HepG2 (cell line): ENCODE measurements around the gene ISY1. TPM values are rescaled to one million over a fixed set of nuclear protein-coding genes. Genes with fewer than 3 reads are reported as not detected.

ENCODE experiments used
- BCL6 ChIP-seq: IDR thresholded peaks from 2 replicates; pipeline ENCODE4 v1.6.1; 2016; ENCODE audit warnings: missing genetic modification reagents, missing compliant biosample characterization
- DR1 ChIP-seq: sonication (generic); formaldehyde crosslinking; IDR thresholded peaks from 2 replicates; pipeline ENCODE4 v1.8.0; 2021; ENCODE audit warnings: mild to moderate bottlenecking, missing genetic modification reagents, inconsistent platforms
- ELF3 ChIP-seq: IDR thresholded peaks from 2 replicates; pipeline ENCODE4 v1.6.1; 2016; ENCODE audit warnings: missing genetic modification reagents, missing compliant biosample characterization
- KLF12 ChIP-seq: sonication (generic); formaldehyde crosslinking; IDR thresholded peaks from 2 replicates; pipeline ENCODE4 v1.4.0; 2020; ENCODE audit warnings: missing genetic modification reagents, borderline replicate concordance
- MATR3 ChIP-seq: sonication (generic); formaldehyde crosslinking; IDR thresholded peaks from 2 replicates; pipeline ENCODE4 v1.4.0; 2020; ENCODE audit warnings: missing genetic modification reagents
- RARA ChIP-seq: IDR thresholded peaks from 2 replicates; pipeline ENCODE4 v1.6.1; 2016; ENCODE audit warnings: missing genetic modification reagents, missing compliant biosample characterization
- SOX13 ChIP-seq, 3 experiments: fragments of 450-650 bp in 1 of 3; sonication (generic) in 1 of 3; formaldehyde crosslinking in 1 of 3; IDR thresholded peaks in 2 of 3; conservative IDR thresholded peaks in 1 of 3; 2 replicates each; pipeline versions ENCODE4 v1.5.0 to v1.6.1; 2016 to 2020; ENCODE audit warnings: antibody characterized with exemption in 1 of 3, mild to moderate bottlenecking in 1 of 3, missing compliant biosample characterization in 1 of 3, missing genetic modification reagents in 1 of 3, moderate library complexity in 1 of 3
- ZFP36 ChIP-seq: fragments of 150-350 bp; IDR thresholded peaks from 2 replicates; pipeline ENCODE4 v1.6.1; 2018; ENCODE audit warnings: borderline replicate concordance, low read length, low read depth; ENCODE audit not compliant: partially characterized antibody
- ZNF251 ChIP-seq: sonication (generic); formaldehyde crosslinking; IDR thresholded peaks from 2 replicates; pipeline ENCODE4 v1.9.0; 2021; ENCODE audit warnings: mild to moderate bottlenecking, missing genetic modification reagents
- ZSCAN12 ChIP-seq: sonication (generic); formaldehyde crosslinking; IDR thresholded peaks from 2 replicates; pipeline ENCODE4 v1.9.0; 2021; ENCODE audit warnings: mild to moderate bottlenecking, missing genetic modification reagents
- polyA plus RNA-seq, 8 experiments: library from polyadenylated mRNA; depleted of rRNA in 3 of 8; stranded (reverse) in 7 of 8; unstranded in 1 of 8; fragments of >200 nt; fragmentation: Illumina TruSeq in 4 of 8; extraction: Trizol in 4 of 8; gene quantifications; 2 replicates each; pipeline versions ENCODE4 v1.2.1 to v1.2.3, GENCODE V29; 2011 to 2016; ENCODE audit warnings: low read depth in 4 of 8, missing spikeins in 1 of 8, mixed read lengths in 1 of 8; ENCODE audit not compliant: insufficient read depth in 1 of 8
- total RNA-seq, 5 experiments: library from RNA; depleted of rRNA; stranded (reverse); fragments of >200 nt; fragmentation: Illumina TruSeq; extraction: Trizol; gene quantifications; 2 replicates each; pipeline ENCODE4 v1.2.3, GENCODE V29; 2016; ENCODE audit warnings: low read depth in 1 of 5
- TF ChIP-seq, protein P1 (sequence below), 2 experiments: sonication (generic) in 1 of 2; formaldehyde crosslinking in 1 of 2; IDR thresholded peaks; 2 replicates each; pipeline versions ENCODE4 v1.5.1 to v1.6.1; 2011 to 2020; ENCODE audit warnings: borderline replicate concordance in 1 of 2, low read depth in 1 of 2, low read length in 1 of 2, mild to moderate bottlenecking in 1 of 2, missing genetic modification reagents in 1 of 2, moderate library complexity in 1 of 2
- TF ChIP-seq, protein P2 (sequence below): sonication (generic); formaldehyde crosslinking; IDR thresholded peaks from 2 replicates; pipeline ENCODE4 v1.5.0; 2020; ENCODE audit warnings: missing genetic modification reagents, mild to moderate bottlenecking, borderline replicate concordance
- TF ChIP-seq, protein P3 (sequence below): sonication (generic); formaldehyde crosslinking; IDR thresholded peaks from one replicate; pipeline ENCODE4 v1.5.1; 2020; ENCODE audit warnings: mild to moderate bottlenecking, missing genetic modification reagents; ENCODE audit errors: not compliant biosample characterization

The ISY1 gene
- total and polyA plus RNA-seq, 2 of the 13 experiments (the other 11 are each of a cell fraction or from before 2014, with no cell fraction given), result 21.0 to 39.1 TPM

DNA sequence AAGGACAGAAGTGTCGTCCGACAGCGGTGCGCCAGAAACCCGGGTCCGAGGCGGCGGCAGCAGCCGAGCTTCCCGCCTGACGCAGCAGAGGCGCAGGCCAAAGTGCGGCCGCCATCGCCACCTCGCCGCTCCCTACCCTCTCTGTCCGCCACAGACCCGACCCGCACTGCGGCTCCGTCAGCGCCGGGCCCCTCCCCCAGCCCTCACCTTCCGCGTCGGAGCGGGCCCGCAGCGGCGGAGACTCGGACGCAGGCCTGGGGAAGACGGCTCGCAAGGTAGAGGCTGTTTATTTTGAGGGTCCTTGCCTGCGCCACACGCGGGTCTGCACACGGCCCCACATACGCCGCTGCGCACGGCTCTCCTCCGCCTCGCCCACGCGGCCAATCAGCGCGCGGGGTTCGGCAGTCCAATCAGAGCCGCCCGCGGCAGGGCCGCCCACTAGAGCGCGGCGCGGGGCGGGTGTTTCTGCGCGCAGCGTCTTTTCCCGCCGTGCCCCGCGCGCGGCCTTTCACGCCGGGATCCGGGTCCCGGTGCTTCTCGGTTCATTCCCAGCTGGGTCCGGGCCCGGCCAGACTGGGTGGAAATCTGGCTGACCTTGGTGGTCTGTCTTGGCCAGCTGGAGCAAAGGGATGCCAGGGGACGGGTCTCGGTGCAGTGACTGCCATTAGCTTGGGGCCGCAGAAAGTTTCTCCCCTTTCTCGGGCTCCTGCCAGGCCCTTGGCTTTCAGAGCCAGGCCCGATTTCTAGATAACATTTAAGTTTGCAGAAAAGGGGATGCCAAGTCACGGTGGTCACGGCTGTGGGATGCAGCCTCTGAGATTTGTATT is 22.9 kb upstream of the ISY1 start, which contains the start of gene CNBP (continued):
- TF ChIP-seq, protein P1, sequence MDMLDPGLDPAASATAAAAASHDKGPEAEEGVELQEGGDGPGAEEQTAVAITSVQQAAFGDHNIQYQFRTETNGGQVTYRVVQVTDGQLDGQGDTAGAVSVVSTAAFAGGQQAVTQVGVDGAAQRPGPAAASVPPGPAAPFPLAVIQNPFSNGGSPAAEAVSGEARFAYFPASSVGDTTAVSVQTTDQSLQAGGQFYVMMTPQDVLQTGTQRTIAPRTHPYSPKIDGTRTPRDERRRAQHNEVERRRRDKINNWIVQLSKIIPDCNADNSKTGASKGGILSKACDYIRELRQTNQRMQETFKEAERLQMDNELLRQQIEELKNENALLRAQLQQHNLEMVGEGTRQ (IDR thresholded peaks at IDR 0.05; ENCODE audit: low read depth, low read length), result no peak
- TF ChIP-seq, protein P1 (CRISPR knock-in tag; IDR thresholded peaks at IDR 0.05; ENCODE audit: borderline replicate concordance), result peak; percentile 52; the same call in 1 of the 2 replicates
- TF ChIP-seq ZSCAN12 (CRISPR knock-in tag) (peak; percentile 90; the same call in 1 of the 2 replicates), MATR3 (no peak), BCL6 (CRISPR knock-in tag) (no peak), ZNF251 (CRISPR knock-in tag) (no peak), RARA (no peak; the same call in 1 of the 2 replicates), SOX13 (IDR thresholded peaks at IDR 0.05) (no peak), SOX13 (CRISPR knock-in tag; conservative IDR thresholded peaks at IDR 0.05 in 1 of 2, IDR thresholded peaks at IDR 0.05 in 1 of 2) (peak in 1 of 2 experiments; percentile 31; a peak in 1 of 4 replicates), ELF3 (0 out of 2 replicates have a peak, but pooled peaks have one; percentile 54), ZFP36 (no peak), KLF12 (CRISPR knock-in tag) (no peak; the same call in 1 of the 2 replicates), DR1 (CRISPR knock-in tag) (peak; percentile 80)
- TF ChIP-seq, protein P2, sequence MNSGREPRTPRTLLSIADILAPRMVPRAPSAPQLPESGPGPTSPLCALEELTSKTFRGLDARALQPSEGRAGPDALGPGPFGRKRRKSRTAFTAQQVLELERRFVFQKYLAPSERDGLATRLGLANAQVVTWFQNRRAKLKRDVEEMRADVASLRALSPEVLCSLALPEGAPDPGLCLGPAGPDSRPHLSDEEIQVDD (CRISPR knock-in tag), result no peak
- TF ChIP-seq, protein P3, sequence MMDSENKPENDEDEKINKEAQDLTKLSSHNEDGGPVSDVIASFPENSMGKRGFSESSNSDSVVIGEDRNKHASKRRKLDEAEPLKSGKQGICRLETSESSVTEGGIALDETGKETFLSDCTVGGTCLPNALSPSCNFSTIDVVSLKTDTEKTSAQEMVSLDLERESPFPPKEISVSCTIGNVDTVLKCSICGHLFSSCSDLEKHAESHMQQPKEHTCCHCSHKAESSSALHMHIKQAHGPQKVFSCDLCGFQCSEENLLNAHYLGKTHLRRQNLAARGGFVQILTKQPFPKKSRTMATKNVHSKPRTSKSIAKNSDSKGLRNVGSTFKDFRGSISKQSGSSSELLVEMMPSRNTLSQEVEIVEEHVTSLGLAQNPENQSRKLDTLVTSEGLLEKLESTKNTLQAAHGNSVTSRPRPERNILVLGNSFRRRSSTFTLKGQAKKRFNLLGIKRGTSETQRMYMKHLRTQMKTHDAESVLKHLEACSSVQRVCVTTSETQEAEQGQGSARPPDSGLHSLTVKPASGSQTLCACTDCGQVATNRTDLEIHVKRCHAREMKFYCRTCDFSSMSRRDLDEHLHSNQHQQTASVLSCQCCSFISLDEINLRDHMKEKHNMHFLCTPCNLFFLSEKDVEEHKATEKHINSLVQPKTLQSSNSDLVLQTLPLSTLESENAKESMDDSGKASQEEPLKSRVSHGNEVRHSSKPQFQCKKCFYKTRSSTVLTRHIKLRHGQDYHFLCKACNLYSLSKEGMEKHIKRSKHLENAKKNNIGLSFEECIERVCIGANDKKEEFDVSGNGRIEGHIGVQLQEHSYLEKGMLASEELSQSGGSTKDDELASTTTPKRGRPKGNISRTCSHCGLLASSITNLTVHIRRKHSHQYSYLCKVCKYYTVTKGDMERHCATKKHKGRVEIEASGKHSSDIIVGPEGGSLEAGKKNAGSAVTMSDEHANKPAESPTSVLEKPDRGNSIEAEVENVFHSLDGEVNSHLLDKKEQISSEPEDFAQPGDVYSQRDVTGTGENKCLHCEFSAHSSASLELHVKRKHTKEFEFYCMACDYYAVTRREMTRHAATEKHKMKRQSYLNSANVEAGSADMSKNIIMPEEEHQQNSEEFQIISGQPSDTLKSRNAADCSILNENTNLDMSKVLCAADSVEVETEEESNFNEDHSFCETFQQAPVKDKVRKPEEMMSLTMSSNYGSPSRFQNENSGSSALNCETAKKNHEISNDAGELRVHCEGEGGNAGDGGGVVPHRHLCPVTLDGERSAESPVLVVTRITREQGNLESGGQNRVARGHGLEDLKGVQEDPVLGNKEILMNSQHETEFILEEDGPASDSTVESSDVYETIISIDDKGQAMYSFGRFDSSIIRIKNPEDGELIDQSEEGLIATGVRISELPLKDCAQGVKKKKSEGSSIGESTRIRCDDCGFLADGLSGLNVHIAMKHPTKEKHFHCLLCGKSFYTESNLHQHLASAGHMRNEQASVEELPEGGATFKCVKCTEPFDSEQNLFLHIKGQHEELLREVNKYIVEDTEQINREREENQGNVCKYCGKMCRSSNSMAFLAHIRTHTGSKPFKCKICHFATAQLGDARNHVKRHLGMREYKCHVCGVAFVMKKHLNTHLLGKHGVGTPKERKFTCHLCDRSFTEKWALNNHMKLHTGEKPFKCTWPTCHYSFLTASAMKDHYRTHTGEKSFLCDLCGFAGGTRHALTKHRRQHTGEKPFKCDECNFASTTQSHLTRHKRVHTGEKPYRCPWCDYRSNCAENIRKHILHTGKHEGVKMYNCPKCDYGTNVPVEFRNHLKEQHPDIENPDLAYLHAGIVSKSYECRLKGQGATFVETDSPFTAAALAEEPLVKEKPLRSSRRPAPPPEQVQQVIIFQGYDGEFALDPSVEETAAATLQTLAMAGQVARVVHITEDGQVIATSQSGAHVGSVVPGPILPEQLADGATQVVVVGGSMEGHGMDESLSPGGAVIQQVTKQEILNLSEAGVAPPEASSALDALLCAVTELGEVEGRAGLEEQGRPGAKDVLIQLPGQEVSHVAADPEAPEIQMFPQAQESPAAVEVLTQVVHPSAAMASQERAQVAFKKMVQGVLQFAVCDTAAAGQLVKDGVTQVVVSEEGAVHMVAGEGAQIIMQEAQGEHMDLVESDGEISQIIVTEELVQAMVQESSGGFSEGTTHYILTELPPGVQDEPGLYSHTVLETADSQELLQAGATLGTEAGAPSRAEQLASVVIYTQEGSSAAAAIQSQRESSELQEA (CRISPR knock-in tag), result peak; percentile 72
